HG03354 (cell line): ENCODE measurements around the gene MATR3.
A peak's percentile ranks its signal among the peaks of the same experiment; 100 is the strongest.
"Not testable (repeated sequence)": the region's sequence is repeated elsewhere in the genome, so short reads cannot be mapped to it uniquely, and the experiment has no call there.

Source experiments
- ATAC-seq: cut with Tn5 transposase; IDR thresholded peaks from one replicate; pipeline ENCODE4 v1.9.1; 2021; ENCODE audit warnings: mild to moderate bottlenecking; ENCODE audit not compliant: unreplicated experiment, poor library complexity, severe bottlenecking

The MATR3 gene

GRCh38 chr5:139293507-139294373 is at the start of gene MATR3:
MATR3 (plus strand) TSS chr5:139293740; CDS start chr5:139307416, 13,676 bp downstream.
- peak; percentile 83 for ATAC-seq

- ATAC-seq: no peak
Observed at GRCh38 chr5:139245637-139246339, 47.8 kb upstream of the MATR3 start.

- ATAC-seq: no peak
Observed at GRCh38 chr5:139246394-139246793, 47.1 kb upstream of the MATR3 start.

GRCh38 chr5:139248826-139249453 is 44.6 kb upstream of the MATR3 start:
- no peak for ATAC-seq

- no peak for ATAC-seq
Observed at GRCh38 chr5:139251281-139251687, 42.3 kb upstream of the MATR3 start.

- no peak for ATAC-seq
Observed at GRCh38 chr5:139251695-139252288, 41.7 kb upstream of the MATR3 start.

GRCh38 chr5:139253115-139253514 is 40.4 kb upstream of the MATR3 start:
- ATAC-seq: no peak

- no peak for ATAC-seq
Observed at GRCh38 chr5:139256820-139257219, 36.7 kb upstream of the MATR3 start.

GRCh38 chr5:139262059-139262741 is 31.3 kb upstream of the MATR3 start:
- ATAC-seq: no peak

- ATAC-seq: peak; percentile 76
Observed at GRCh38 chr5:139262742-139263445, 30.6 kb upstream of the MATR3 start.

GRCh38 chr5:139263536-139263935 is 30.0 kb upstream of the MATR3 start:
- ATAC-seq: no peak

- ATAC-seq: no peak
Observed at GRCh38 chr5:139263946-139264345, 29.6 kb upstream of the MATR3 start.

GRCh38 chr5:139265001-139265400 is 28.5 kb upstream of the MATR3 start:
- ATAC-seq: no peak

GRCh38 chr5:139266236-139266635 is 27.3 kb upstream of the MATR3 start:
- ATAC-seq: no peak

- ATAC-seq: no peak
Observed at GRCh38 chr5:139267481-139267880, 26.1 kb upstream of the MATR3 start.

GRCh38 chr5:139268364-139269202 is 25.0 kb upstream of the MATR3 start:
- ATAC-seq: no peak

GRCh38 chr5:139270718-139271117 is 22.8 kb upstream of the MATR3 start:
- not testable (repeated sequence) for ATAC-seq
